ENCODE data around the gene GFAP.

GRCh38 chr17:44863061-44863918, 52.0 kb downstream of the GFAP start:
- TF ChIP-seq EZH2 (IDR thresholded peaks at IDR 0.05; ENCODE audit: borderline replicate concordance, low read depth, low read length, poor library complexity, severe bottlenecking) (no peak), CTCF (conservative IDR thresholded peaks at IDR 0.05; ENCODE audit: low read depth, low read length) (no peak)
